SKM-1 (cell line): ENCODE measurements around the gene CYP26C1.

Experiments used
- DNase-seq: peaks from one replicate; lab custom pipeline; 2025; ENCODE audit not compliant: unreplicated experiment; lab: John Stamatoyannopoulos, UW

CYP26C1 gene

GRCh38 chr10:93059975-93060886 is at the start of gene CYP26C1:
Gene CYP26C1 (plus strand): TSS chr10:93060798. CDS start chr10:93061264, 466 bp downstream.
- no peak for DNase-seq

DNA sequence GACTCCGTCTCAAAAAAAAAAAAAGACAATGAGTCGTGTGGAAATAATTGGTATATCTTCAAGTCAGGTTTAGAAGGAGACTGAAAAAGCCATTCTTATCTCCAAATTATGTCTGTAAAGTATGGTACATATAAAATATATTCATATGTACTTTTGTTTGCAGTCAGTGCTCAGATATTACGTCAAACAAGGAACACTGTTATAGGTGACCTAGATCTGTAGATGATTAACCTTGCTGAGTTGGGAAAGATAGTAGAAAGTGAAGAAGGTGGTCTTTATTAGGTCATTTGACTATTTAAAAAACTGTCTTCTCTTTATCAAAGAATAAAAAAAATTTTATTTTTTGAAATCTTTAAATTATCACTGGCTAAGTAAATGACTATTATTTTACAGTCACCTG is 44.9 kb upstream of the CYP26C1 start:
- DNase-seq = no peak

DNA sequence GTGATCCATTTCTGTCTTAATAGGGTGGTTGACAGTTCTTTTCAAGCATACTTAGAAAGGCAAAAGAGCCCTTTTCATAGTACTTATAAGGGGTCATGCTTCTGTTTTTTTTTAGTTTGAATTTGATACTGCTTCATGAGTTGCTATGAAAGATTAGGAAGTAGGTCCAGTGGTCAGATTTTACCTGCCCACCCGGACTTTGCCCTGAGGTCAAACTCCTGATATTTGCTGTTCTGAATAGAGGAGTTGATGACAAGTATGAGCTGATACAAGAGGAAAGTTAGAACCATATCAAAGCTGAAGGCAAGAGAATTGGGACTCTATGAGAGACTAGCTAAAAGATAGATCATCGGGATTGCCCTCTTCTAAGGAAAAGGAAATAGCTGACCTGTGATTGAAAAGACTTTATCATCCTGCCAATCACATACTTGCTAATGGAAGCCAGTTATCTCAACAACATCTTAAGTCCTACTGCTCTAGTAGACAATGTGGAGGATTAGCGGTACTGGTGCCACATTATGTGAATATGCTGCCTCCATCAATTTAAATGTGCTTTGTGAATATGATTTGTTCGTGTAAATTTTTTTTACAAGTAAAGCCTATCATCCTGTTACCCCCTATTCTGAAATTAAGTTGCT is 37.5 kb upstream of the CYP26C1 start:
- DNase-seq = no peak

DNA sequence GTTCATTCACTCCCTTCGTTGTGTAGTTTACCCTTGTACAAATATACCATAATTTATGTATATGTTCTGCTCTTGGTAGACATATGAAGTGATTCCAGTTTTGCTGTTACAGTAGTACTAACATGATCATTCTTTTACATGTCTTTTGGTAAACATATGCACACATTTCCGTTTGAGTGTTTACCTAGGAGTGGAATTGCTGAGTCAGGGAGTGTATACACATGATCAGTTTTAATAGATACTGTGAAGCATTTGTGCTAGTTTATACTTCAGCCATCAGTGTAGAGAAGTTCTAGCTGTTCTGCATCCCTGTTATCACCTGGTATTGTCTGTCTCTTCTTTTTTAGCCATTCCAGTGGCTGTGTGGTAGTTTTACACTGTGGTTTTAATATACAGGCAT is 34.5 kb upstream of the CYP26C1 start:
- DNase-seq = no peak

- no peak for DNase-seq
These were observed 33.1 kb upstream of the CYP26C1 start for GRCh38 chr10:93027508-93027907.

DNA sequence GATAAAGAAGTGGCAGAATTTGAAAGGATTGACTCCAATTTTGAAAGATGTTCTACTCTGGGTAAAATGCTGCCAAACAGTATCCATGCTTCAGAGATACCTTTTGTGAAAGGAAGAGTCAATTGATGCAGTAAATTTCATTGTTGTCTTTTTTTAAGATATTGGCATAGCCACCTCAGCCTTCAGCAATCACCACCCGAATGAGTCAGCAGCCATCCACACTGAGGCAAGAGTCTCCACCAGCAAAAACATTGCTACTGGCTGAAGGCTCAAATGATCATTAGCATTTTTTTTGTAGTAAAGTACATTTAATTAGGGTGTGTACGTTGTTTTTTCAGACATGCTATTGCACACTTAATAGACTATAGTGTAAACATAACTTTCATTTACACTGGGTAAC is 31.7 kb upstream of the CYP26C1 start:
- no peak for DNase-seq

DNA sequence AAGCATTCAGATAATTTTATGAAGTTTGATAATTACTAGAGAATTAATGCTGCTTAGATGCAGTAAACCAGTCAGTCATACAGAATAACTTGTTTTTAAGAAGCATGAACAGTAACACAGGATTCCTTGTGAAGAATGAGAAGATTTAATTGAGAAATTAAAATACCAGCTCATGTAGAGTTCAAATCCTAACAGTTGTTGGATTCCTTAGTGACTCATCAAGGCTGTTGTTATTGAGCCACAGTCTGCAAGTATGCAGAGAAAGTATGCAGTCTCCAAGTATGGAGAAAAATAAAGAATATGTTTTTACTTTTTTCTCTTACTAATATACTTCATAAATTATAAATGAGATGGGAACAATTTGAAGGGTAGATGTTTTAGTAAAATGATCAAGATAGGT is 30.2 kb upstream of the CYP26C1 start:
- no peak for DNase-seq

- DNase-seq = no peak
These were observed 28.3 kb upstream of the CYP26C1 start for GRCh38 chr10:93032105-93032808.

- DNase-seq = no peak
These were observed 27.8 kb upstream of the CYP26C1 start for GRCh38 chr10:93032809-93033137.

- DNase-seq = no peak
These were observed 26.2 kb upstream of the CYP26C1 start for GRCh38 chr10:93034426-93034825.

DNA sequence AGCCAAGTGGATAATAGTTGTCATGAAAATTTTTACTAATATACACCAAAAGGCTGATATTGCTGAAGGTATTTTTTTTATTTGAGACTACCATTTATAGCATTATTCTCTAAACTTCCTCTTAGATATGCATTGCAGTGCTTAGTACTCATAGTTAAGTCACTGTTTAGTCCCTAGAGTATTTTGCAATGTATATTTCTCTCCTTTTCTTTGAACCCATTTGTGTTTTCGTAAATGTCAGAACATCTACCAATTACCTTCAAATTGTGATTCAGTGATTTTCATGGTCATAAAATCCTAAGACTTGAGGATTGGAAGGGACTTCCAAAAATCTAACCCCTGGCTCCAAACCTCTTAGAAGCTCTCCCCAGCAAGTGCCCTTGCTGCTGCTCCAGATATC is 21.5 kb upstream of the CYP26C1 start:
- no peak for DNase-seq

- peak; percentile 66 for DNase-seq
These were observed 20.9 kb upstream of the CYP26C1 start for GRCh38 chr10:93039721-93040120.

DNA sequence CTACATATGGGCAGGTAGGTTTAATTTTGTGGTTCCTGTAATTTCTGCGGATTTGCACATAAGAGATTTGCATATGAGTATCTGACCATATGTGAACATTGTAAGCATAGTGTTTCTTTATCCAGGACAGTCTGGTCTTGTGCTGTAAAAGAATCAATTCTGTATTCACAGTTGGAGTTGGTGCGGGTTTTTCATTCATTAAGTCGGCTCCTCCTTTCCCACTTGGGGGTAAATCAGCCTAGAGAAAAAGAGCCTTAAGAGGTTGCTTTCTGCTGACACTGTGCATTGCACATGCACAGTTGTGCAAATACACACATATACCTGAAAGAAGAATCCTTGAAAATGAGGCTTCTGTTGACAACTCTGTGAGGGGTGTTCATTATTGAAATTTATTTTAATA is 6.1 kb upstream of the CYP26C1 start:
- DNase-seq = no peak

- DNase-seq = no peak
These were observed 2.5 kb upstream of the CYP26C1 start for GRCh38 chr10:93058139-93058538.

DNA sequence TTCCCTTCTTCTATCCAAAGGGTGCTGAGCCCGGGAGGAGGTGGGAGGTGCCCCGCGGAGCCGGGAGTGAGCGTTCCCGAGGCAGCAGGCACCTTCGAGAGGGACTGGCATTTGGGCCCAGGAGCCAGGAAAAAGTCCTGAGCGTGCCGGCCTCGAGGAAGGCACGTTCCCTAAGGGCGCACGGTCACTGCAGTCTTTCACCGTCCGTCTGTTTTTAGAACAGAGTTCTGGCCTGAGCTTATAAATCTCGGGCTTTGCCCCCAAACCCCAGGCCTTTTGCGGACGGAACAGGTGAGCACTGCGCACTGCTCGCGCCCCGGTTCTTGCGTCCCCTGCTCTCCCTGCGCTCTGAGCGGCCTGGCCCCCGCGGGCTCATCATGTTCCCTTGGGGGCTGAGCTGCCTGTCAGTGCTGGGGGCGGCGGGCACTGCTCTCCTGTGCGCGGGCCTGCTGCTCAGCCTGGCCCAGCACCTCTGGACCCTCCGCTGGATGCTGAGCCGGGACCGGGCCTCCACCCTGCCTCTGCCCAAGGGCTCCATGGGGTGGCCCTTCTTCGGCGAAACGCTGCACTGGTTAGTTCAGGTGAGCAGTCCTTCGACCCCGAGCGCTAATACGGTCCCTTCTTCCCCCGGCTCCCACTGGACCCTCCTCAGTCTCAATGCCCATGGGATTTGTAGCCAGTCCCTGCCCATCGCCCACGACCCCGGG is 442 bp downstream of the CYP26C1 start:
- DNase-seq = no peak

- DNase-seq = no peak
These were observed 1.3 kb downstream of the CYP26C1 start for GRCh38 chr10:93061594-93062513.

DNA sequence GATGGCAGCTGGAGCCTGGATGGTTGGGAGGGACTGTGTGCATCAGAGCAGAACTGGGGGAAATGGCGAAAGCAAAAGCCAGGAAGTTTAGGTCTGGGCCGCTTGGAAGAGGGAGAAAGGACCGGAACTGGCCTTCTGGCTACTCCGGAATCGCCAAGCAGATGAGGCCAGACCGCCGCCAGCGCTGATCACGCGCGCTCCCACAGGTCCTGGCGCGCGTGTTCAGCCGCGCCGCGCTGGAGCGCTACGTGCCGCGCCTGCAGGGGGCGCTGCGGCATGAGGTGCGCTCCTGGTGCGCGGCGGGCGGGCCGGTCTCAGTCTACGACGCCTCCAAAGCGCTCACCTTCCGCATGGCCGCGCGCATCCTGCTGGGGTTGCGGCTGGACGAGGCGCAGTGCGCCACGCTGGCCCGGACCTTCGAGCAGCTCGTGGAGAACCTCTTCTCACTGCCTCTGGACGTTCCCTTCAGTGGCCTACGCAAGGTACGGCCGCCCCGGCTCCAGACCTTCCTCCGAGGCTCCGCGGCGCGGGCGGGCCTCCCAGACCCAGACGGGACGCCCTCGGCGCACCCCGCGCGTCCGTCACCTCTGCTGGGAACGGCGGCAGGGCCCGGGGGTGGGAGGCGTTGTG is 2.0 kb downstream of the CYP26C1 start:
- no peak for DNase-seq

DNA sequence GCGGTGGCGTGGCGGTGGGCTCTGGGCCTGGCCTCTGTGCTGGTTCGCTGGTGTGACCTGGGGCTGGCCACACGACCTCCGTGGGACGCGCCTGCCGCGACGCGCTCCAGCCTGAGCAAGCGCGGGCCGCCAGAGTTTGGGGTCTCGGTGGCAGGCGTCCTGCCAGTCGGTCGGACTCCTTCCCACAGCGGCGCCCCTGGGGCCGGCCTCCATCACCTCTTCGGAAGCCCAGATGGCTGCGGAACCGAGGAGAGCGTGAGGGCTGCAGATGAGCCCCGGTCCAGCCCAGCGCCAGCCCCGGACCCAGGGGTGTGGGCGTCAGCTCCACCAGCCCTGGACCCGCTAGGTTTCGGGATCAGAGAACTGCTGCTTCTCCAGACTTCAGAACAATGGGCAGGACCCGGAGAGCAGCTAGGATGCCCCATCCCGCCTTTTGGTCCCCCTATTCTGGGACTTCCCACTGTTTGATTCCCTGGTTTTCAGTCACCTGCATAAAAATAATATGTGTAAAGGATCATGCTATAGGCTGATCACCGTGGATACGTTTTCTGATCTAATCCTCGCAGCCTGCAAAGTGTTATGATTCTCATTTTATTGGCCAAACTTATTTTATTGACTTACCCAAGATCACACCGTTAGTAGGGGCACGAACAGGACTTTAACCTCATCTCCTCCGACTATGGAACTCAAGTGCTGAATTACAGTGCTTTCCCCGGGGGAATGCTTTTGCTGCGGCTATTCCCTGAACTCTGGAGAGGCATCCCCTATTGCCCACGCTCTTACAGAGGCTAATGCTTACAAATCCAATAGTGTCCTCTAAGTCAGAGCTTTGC is 2.8 kb downstream of the CYP26C1 start:
- no peak for DNase-seq
